Endothelial cell of umbilical vein (primary cell): ENCODE results near the gene C12orf57. TPM values are rescaled to one million over a fixed set of nuclear protein-coding genes. Genes with fewer than 3 reads are reported as not detected.

Experiments used
- BruUV-seq: library from RNA; stranded (reverse); fragments of 400-500 nt; replicated peaks from 2 replicates; lab custom pipeline; 2021; lab: Mats Ljungman, UMichigan
- CTCF ChIA-PET: fragments of 300-600, 350-600 bp; sonication (Branson Sonifier 250); formaldehyde crosslinking; loops from one replicate; lab custom pipeline; 2021; ENCODE audit warnings: antibody characterized with exemption, inconsistent platforms; lab: Charles Lee
- POLR2A ChIA-PET: fragments of 300-600, 350-600 bp; sonication (Branson Sonifier 250); formaldehyde crosslinking; loops from one replicate; lab custom pipeline; 2021; ENCODE audit warnings: antibody characterized with exemption, inconsistent platforms; lab: Charles Lee
- DNase-seq: peaks from one replicate; pipeline ENCODE4 v3.0.0-alpha.2; 2011; ENCODE audit warnings: low read depth, low spot score
- FAIRE-seq: peaks from 2 replicates; lab custom pipeline; 2011; peaks lifted over from hg19 to GRCh38; lab: Jason Lieb, UNC
- H2AFZ ChIP-seq: 2 replicates; pipeline ENCODE4 v1.6.0; 2012; ENCODE audit warnings: low read depth, low read length, control low read depth, inconsistent platforms
- H3K27ac ChIP-seq: 2 replicates; pipeline ENCODE4 v1.5.1; 2011; ENCODE audit warnings: low read depth, mild to moderate bottlenecking, control low read depth, low read length, moderate library complexity; ENCODE audit not compliant: insufficient read depth
- H3K27me3 ChIP-seq, 2 experiments: 2 replicates each; pipeline versions ENCODE4 v1.6.0 to v1.6.1; 2011; ENCODE audit warnings: low read length in 2 of 2, mixed read lengths in 1 of 2; ENCODE audit not compliant: control insufficient read depth in 2 of 2, insufficient read depth in 2 of 2
- H3K36me3 ChIP-seq, 2 experiments: 2 replicates in 1 of 2; 3 replicates in 1 of 2; pipeline ENCODE4 v1.5.1; 2011; ENCODE audit warnings: low read length in 2 of 2, mild to moderate bottlenecking in 1 of 2, moderate library complexity in 1 of 2; ENCODE audit not compliant: control insufficient read depth in 2 of 2, insufficient read depth in 2 of 2; ENCODE audit errors: extremely low read depth in 1 of 2
- H3K4me1 ChIP-seq: 3 replicates; pipeline ENCODE4 v1.5.1; 2011; ENCODE audit warnings: mild to moderate bottlenecking, low read length; ENCODE audit not compliant: control insufficient read depth, insufficient read depth; ENCODE audit errors: extremely low read depth
- H3K4me2 ChIP-seq: 2 replicates; pipeline ENCODE4 v1.6.1; 2011; ENCODE audit warnings: low read length, control low read depth, mixed read lengths; ENCODE audit not compliant: insufficient read depth
- H3K4me3 ChIP-seq, 3 experiments: fragments of 200-600 bp in 1 of 3; sonication (generic), shearing (Covaris generic) in 1 of 3; replicated peaks in 1 of 3; 2 replicates each; pipeline ENCODE4 v1.5.1; 2011 to 2016; ENCODE audit warnings: control low read depth in 3 of 3, low read length in 3 of 3, mild to moderate bottlenecking in 2 of 3, inconsistent platforms in 1 of 3, low read depth in 1 of 3, moderate library complexity in 1 of 3; ENCODE audit not compliant: insufficient read depth in 1 of 3
- H3K79me2 ChIP-seq: 2 replicates; pipeline ENCODE4 v1.6.0; 2012; ENCODE audit warnings: low read length, inconsistent platforms; ENCODE audit not compliant: control insufficient read depth, insufficient read depth
- H3K9ac ChIP-seq: replicated peaks from 2 replicates; pipeline ENCODE3; 2011; ENCODE audit warnings: low read length, control low read depth; ENCODE audit not compliant: insufficient read depth; ENCODE audit errors: extremely low read depth
- H3K9me1 ChIP-seq: replicated peaks from 3 replicates; pipeline ENCODE4 v1.6.0; 2011; ENCODE audit warnings: mild to moderate bottlenecking, low read length; ENCODE audit not compliant: control insufficient read depth, insufficient read depth; ENCODE audit errors: extremely low read depth
- H3K9me3 ChIP-seq: replicated peaks from 2 replicates; pipeline ENCODE4 v1.5.1; 2012; ENCODE audit warnings: low read length, inconsistent platforms; ENCODE audit not compliant: control insufficient read depth, insufficient read depth
- H4K20me1 ChIP-seq: replicated peaks from 2 replicates; pipeline ENCODE3; 2011; ENCODE audit warnings: mild to moderate bottlenecking, low read length; ENCODE audit not compliant: control insufficient read depth, insufficient read depth; ENCODE audit errors: extremely low read depth
- CTCF ChIP-seq, 2 donors: IDR thresholded peaks; 1 replicate in 1 of 2; 2 replicates in 1 of 2; pipeline ENCODE4 v1.5.1; 2011; ENCODE audit warnings: low read length in 2 of 2, mild to moderate bottlenecking in 2 of 2, moderate library complexity in 2 of 2, control low read depth in 1 of 2, inconsistent platforms in 1 of 2, low read depth in 1 of 2; ENCODE audit not compliant: insufficient read depth in 1 of 2; ENCODE audit errors: extremely low read depth in 1 of 2
- EZH2 ChIP-seq: IDR thresholded peaks from 2 replicates; pipeline ENCODE4 v1.6.1; 2012; ENCODE audit warnings: borderline replicate concordance, low read depth, mild to moderate bottlenecking, moderate library complexity, low read length, inconsistent platforms; ENCODE audit not compliant: severe bottlenecking
- FOS ChIP-seq: IDR thresholded peaks from 2 replicates; pipeline ENCODE4 v1.6.1; 2011; ENCODE audit warnings: mild to moderate bottlenecking, low read length, moderate library complexity, borderline replicate concordance; ENCODE audit not compliant: insufficient read depth
- GATA2 ChIP-seq: IDR thresholded peaks from 2 replicates; pipeline ENCODE4 v1.7.0; 2011; ENCODE audit warnings: low read depth, mild to moderate bottlenecking, moderate library complexity, mixed read lengths, low read length; ENCODE audit not compliant: insufficient read length, insufficient read depth
- JUN ChIP-seq: IDR thresholded peaks from 2 replicates; pipeline ENCODE4 v1.6.1; 2011; ENCODE audit warnings: borderline replicate concordance, low read depth; ENCODE audit not compliant: insufficient read length, insufficient read depth
- MAX ChIP-seq: IDR thresholded peaks from 2 replicates; pipeline ENCODE4 v1.6.1; 2011; ENCODE audit not compliant: insufficient read depth, insufficient read length
- MYC ChIP-seq: IDR thresholded peaks from one replicate; pipeline ENCODE4 v1.6.1; 2011; ENCODE audit warnings: mild to moderate bottlenecking, low read depth, low read length
- POLR2A ChIP-seq: IDR thresholded peaks from 2 replicates; pipeline ENCODE4 v1.6.1; 2012; ENCODE audit warnings: low read depth, mild to moderate bottlenecking, control low read depth, low read length
- POLR2AphosphoS5 ChIP-seq: IDR thresholded peaks from 2 replicates; pipeline ENCODE4 v1.6.1; 2012; ENCODE audit warnings: low read depth, mild to moderate bottlenecking, control low read depth, low read length, moderate library complexity; ENCODE audit not compliant: insufficient read depth
- dilution Hi-C: fragments of 300-500 bp; cut with MboI; formaldehyde crosslinking; loops from one replicate; pipeline ENCODE4 v1.15.0; 2019; ENCODE audit warnings: low sequenced_read_pairs; ENCODE audit not compliant: extremely low pct_ligation_motif_present
- intact Hi-C: fragments of 100-400 bp; cut with micrococcal nuclease; formaldehyde crosslinking; loops from one replicate; pipeline ENCODE4 v1.10.0; 2022
- polyA plus RNA-seq, 4 experiments: library from polyadenylated mRNA; depleted of rRNA in 3 of 4; stranded (reverse) in 3 of 4; unstranded in 1 of 4; fragments of >200 nt; gene quantifications; 2 replicates each; pipeline versions ENCODE4 v1.2.1 to v1.2.3, GENCODE V29; 2011 to 2012; ENCODE audit warnings: missing spikeins in 1 of 4
- total RNA-seq: library from RNA; stranded (reverse); gene quantifications from 2 replicates; pipeline ENCODE4 v1.2.3, GENCODE V29; 2021

The C12orf57 gene
- total and polyA plus RNA-seq, 2 donors (not counting 3 experiments of a cell fraction or from before 2014, with no cell fraction given): 167 to 729 TPM

DNA sequence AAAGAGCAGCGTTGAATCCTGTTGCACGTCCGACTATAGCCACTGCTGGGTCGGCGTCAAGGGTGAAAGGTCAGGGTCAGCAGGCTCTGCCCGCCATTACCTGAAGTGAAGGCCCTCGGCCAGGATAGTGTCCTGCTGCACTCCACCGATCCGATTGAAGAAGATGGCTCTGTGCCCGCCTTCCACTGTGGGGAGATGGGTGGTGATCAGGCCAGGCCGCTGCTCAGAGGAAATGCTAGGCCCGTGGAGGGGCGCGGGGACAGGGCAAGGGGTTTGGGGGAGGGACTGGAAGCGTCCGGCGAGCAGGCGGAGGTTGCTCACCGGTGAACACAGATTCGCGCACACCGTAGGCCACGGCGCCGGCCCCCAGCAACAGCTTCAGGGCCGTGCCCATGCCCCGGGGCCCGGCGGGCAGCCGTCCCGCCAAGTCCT, 26.3 kb downstream of the C12orf57 start:
- Histone ChIP-seq H3K27ac (peak overlapping the region; percentile 64), H3K4me2 (peak overlapping the region; percentile 87), H3K9me3 (no peaks in the 10 kb centered on the region), H3K36me3 (peaks cover 20 to 35% of the 10 kb centered on the region in 2 experiments), H3K79me2 (peaks cover 54% of the 10 kb centered on the region), H2AFZ (peak overlapping the region; percentile 33), H3K4me1 (peaks cover 16% of the 10 kb centered on the region), H3K9me1 (no peaks in the 10 kb centered on the region), H3K27me3 (no peaks in the 10 kb centered on the region), H4K20me1 (no peaks in the 10 kb centered on the region), H3K9ac (peak overlapping the region; percentile 99), H3K4me3 (peak overlapping the region; percentile 90 to 98 (median 97))
- BruUV-seq: TSS peak; percentile 29
- TF ChIP-seq MYC: no peak
- TF ChIP-seq POLR2A: no peak
- TF ChIP-seq JUN: no peak
- TF ChIP-seq CTCF (IDR thresholded peaks at IDR 0.05; ENCODE audit: extremely low read depth in 1 of 2, insufficient read depth in 1 of 2, low read depth in 1 of 2, low read length in 2 of 2): no peak
- no peak for TF ChIP-seq FOS
- TF ChIP-seq MAX: no peak
- TF ChIP-seq POLR2AphosphoS5: no peak
- TF ChIP-seq EZH2: no peak
- no peak for TF ChIP-seq GATA2
- DNase-seq (no peak), FAIRE-seq (no peak)
- POLR2A ChIA-PET: interaction anchor here (1.6 kb wide), 1 partner anchor 26 kb away, joined by 5 read pairs; the partner anchor contains the start of genes C12orf57 and RNU7-1
- CTCF ChIA-PET: interaction anchor here (1.0 kb wide), 2 partner anchors 25 to 32 kb away, joined by 3 read pairs; no protein-coding TSS in a partner anchor
- intact Hi-C loops (loop anchor here (1.0 to 5.0 kb wide), 6 partner anchors 26 to 218 kb away; partner anchors contain the start of genes C12orf57, C1R, C1RL and LPCAT3), dilution Hi-C loops (no loop called here)
